Suprapubic skin (tissue), 3 donors: ENCODE measurements around the gene CDK15.

Experiments used
- EP300 ChIP-seq: sonication (generic); formaldehyde crosslinking; IDR thresholded peaks from one replicate; pipeline ENCODE4 v1.6.1; 2017; ENCODE audit warnings: antibody characterized with exemption
- TF ChIP-seq, protein P1 (sequence below), 2 donors: fragments of 200-600 bp in 1 of 2; fragments of 450-650 bp in 1 of 2; sonication (generic) in 1 of 2; IDR thresholded peaks; one replicate each; pipeline ENCODE4 v1.5.1; 2016 to 2019; ENCODE audit warnings: antibody characterized with exemption in 2 of 2, mild to moderate bottlenecking in 1 of 2, moderate library complexity in 1 of 2

GRCh38 chr2:201923436-201924328 lies 117.3 kb downstream of the CDK15 start:
- TF ChIP-seq, protein P1, sequence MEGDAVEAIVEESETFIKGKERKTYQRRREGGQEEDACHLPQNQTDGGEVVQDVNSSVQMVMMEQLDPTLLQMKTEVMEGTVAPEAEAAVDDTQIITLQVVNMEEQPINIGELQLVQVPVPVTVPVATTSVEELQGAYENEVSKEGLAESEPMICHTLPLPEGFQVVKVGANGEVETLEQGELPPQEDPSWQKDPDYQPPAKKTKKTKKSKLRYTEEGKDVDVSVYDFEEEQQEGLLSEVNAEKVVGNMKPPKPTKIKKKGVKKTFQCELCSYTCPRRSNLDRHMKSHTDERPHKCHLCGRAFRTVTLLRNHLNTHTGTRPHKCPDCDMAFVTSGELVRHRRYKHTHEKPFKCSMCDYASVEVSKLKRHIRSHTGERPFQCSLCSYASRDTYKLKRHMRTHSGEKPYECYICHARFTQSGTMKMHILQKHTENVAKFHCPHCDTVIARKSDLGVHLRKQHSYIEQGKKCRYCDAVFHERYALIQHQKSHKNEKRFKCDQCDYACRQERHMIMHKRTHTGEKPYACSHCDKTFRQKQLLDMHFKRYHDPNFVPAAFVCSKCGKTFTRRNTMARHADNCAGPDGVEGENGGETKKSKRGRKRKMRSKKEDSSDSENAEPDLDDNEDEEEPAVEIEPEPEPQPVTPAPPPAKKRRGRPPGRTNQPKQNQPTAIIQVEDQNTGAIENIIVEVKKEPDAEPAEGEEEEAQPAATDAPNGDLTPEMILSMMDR (IDR thresholded peaks at IDR 0.05): no peak
- TF ChIP-seq EP300: no peak
